H1 (cell line): ENCODE results near the gene KRT83. TPM values are rescaled to one million over a fixed set of nuclear protein-coding genes. Genes with fewer than 3 reads are reported as not detected.

Source experiments
- CTCF ChIA-PET: fragments of 300-600 bp; sonication (Branson Sonifier 250); formaldehyde crosslinking; loops from one replicate; lab custom pipeline; 2021; ENCODE audit not compliant: partially characterized antibody; lab: Charles Lee
- POLR2A ChIA-PET: fragments of 300-600 bp; sonication (Branson Sonifier 250); formaldehyde crosslinking; loops from one replicate; lab custom pipeline; 2021; ENCODE audit warnings: inconsistent platforms; ENCODE audit not compliant: partially characterized antibody; lab: Charles Lee
- DNase-seq, 2 experiments: peaks; one replicate each; pipeline versions ENCODE4 v3.0.0 to v3.0.0-alpha.2; 2010 to 2022; ENCODE audit warnings: low spot score in 2 of 2, low read depth in 1 of 2, mixed read lengths in 1 of 2
- FAIRE-seq: peaks from 2 replicates; lab custom pipeline; 2011; peaks lifted over from hg19 to GRCh38; lab: Jason Lieb, UNC
- H2AFZ ChIP-seq: 2 replicates; pipeline ENCODE4 v1.8.1; 2012; ENCODE audit warnings: low read length, inconsistent platforms
- H2AK5ac ChIP-seq: 2 replicates; pipeline ENCODE4 v1.6.1; 2013; ENCODE audit warnings: low read depth, low read length
- H2BK120ac ChIP-seq: replicated peaks from 2 replicates; pipeline ENCODE3; 2013; ENCODE audit warnings: low read depth, low read length, inconsistent platforms
- H2BK12ac ChIP-seq: 2 replicates; pipeline ENCODE4 v1.6.1; 2013; ENCODE audit warnings: low read depth, low read length
- H2BK15ac ChIP-seq: 2 replicates; pipeline ENCODE4 v1.6.1; 2013; ENCODE audit warnings: low read length
- H2BK20ac ChIP-seq: 2 replicates; pipeline ENCODE4 v1.6.1; 2013; ENCODE audit warnings: low read length
- H2BK5ac ChIP-seq: 2 replicates; pipeline ENCODE4 v1.6.1; 2013; ENCODE audit warnings: low read depth, low read length
- H3K14ac ChIP-seq: 2 replicates; pipeline ENCODE4 v1.6.1; 2013; ENCODE audit warnings: inconsistent platforms; ENCODE audit not compliant: insufficient read length
- H3K18ac ChIP-seq: 2 replicates; pipeline ENCODE4 v1.6.1; 2013; ENCODE audit warnings: low read length; ENCODE audit errors: extremely low read depth
- H3K23ac ChIP-seq: 2 replicates; pipeline ENCODE4 v1.6.1; 2013; ENCODE audit warnings: inconsistent platforms; ENCODE audit not compliant: insufficient read length
- H3K23me2 ChIP-seq: 2 replicates; pipeline ENCODE4 v1.6.1; 2013; ENCODE audit warnings: low read depth, low read length
- H3K27ac ChIP-seq: 2 replicates; pipeline ENCODE4 v1.6.1; 2011; ENCODE audit warnings: low read depth, low read length, inconsistent platforms
- H3K27me3 ChIP-seq, 4 experiments: replicated peaks in 1 of 4; 1 replicate in 1 of 4; 2 replicates in 3 of 4; pipeline versions ENCODE4 v1.6.1 to v1.8.1; 2011 to 2013; ENCODE audit warnings: low read length in 3 of 4, mild to moderate bottlenecking in 3 of 4, inconsistent platforms in 2 of 4, mixed read lengths in 2 of 4, moderate library complexity in 1 of 4; ENCODE audit not compliant: control insufficient read depth in 3 of 4, insufficient read depth in 3 of 4; ENCODE audit errors: extremely low read depth in 1 of 4
- H3K36me3 ChIP-seq, 4 experiments: 2 replicates each; pipeline versions ENCODE4 v1.6.1 to v1.8.1; 2011 to 2013; ENCODE audit warnings: mild to moderate bottlenecking in 4 of 4, low read length in 3 of 4, moderate library complexity in 2 of 4, control low read depth in 1 of 4, inconsistent platforms in 1 of 4; ENCODE audit not compliant: insufficient read depth in 4 of 4, control insufficient read depth in 2 of 4
- H3K4ac ChIP-seq: replicated peaks from 2 replicates; pipeline ENCODE3; 2013; ENCODE audit warnings: low read length, low read depth, mixed read lengths, inconsistent platforms; ENCODE audit not compliant: insufficient read length
- H3K4me1 ChIP-seq, 4 experiments: replicated peaks in 1 of 4; 1 replicate in 1 of 4; 2 replicates in 3 of 4; pipeline versions ENCODE4 v1.6.1 to v1.8.1; 2011 to 2013; ENCODE audit warnings: low read length in 3 of 4, inconsistent platforms in 2 of 4, mixed read lengths in 1 of 4; ENCODE audit not compliant: insufficient read depth in 4 of 4, control insufficient read depth in 3 of 4
- H3K4me2 ChIP-seq, 2 experiments: 2 replicates each; pipeline versions ENCODE4 v1.6.1 to v1.8.1; 2011 to 2013; ENCODE audit warnings: low read depth in 2 of 2, low read length in 2 of 2, control low read depth in 1 of 2, inconsistent platforms in 1 of 2, mild to moderate bottlenecking in 1 of 2; ENCODE audit not compliant: insufficient read depth in 1 of 2
- H3K4me3 ChIP-seq, 4 experiments: fragments of 200-600, 300-600 bp in 1 of 4; sonication (generic), shearing (Covaris generic), sonication (Bioruptor Twin) in 1 of 4; 2 replicates each; pipeline versions ENCODE4 v1.5.1 to v1.8.1; 2011 to 2016; ENCODE audit warnings: low read length in 4 of 4, low read depth in 3 of 4, control low read depth in 2 of 4, inconsistent platforms in 2 of 4, mild to moderate bottlenecking in 2 of 4, mixed read lengths in 1 of 4, moderate library complexity in 1 of 4; ENCODE audit not compliant: insufficient read depth in 2 of 4; ENCODE audit errors: extremely low read depth in 1 of 4
- H3K56ac ChIP-seq: replicated peaks from 2 replicates; pipeline ENCODE3; 2013; ENCODE audit warnings: low read depth, mild to moderate bottlenecking, mixed read lengths, low read length, inconsistent platforms; ENCODE audit not compliant: insufficient read length
- H3K79me1 ChIP-seq: 2 replicates; pipeline ENCODE4 v1.6.1; 2013; ENCODE audit warnings: low read depth, low read length, control low read depth
- H3K79me2 ChIP-seq, 2 experiments: 2 replicates each; pipeline versions ENCODE4 v1.6.1 to v1.8.1; 2012 to 2013; ENCODE audit warnings: low read length in 2 of 2, mild to moderate bottlenecking in 2 of 2, inconsistent platforms in 1 of 2; ENCODE audit not compliant: insufficient read depth in 2 of 2, control insufficient read depth in 1 of 2
- H3K9ac ChIP-seq, 4 experiments: replicated peaks in 1 of 4; 1 replicate in 1 of 4; 2 replicates in 3 of 4; pipeline versions ENCODE4 v1.6.1 to v1.8.1; 2011 to 2013; ENCODE audit warnings: low read depth in 3 of 4, low read length in 3 of 4, control low read depth in 2 of 4, mild to moderate bottlenecking in 2 of 4, moderate library complexity in 2 of 4, inconsistent platforms in 1 of 4; ENCODE audit errors: extremely low read depth in 1 of 4
- H3K9me3 ChIP-seq, 2 experiments: 2 replicates each; pipeline versions ENCODE4 v1.6.1 to v1.8.1; 2012 to 2013; ENCODE audit warnings: mild to moderate bottlenecking in 2 of 2, moderate library complexity in 2 of 2, control low read depth in 1 of 2, inconsistent platforms in 1 of 2, low read depth in 1 of 2, low read length in 1 of 2, mixed read lengths in 1 of 2; ENCODE audit not compliant: insufficient read depth in 2 of 2
- H4K20me1 ChIP-seq, 2 experiments: replicated peaks in 1 of 2; 2 replicates each; pipeline versions ENCODE3 to v1.8.1; 2011 to 2013; ENCODE audit warnings: inconsistent platforms in 2 of 2, low read length in 2 of 2, mild to moderate bottlenecking in 1 of 2; ENCODE audit not compliant: insufficient read depth in 2 of 2, control insufficient read depth in 1 of 2
- H4K5ac ChIP-seq: 2 replicates; pipeline ENCODE4 v1.6.1; 2013; ENCODE audit warnings: low read length, low read depth, mixed read lengths, inconsistent platforms; ENCODE audit not compliant: insufficient read length
- H4K8ac ChIP-seq: 2 replicates; pipeline ENCODE4 v1.8.0; 2013; ENCODE audit warnings: mild to moderate bottlenecking, moderate library complexity, low read length, inconsistent platforms; ENCODE audit not compliant: insufficient read depth; ENCODE audit errors: extremely low read depth
- H4K91ac ChIP-seq: replicated peaks from 2 replicates; pipeline ENCODE3; 2013; ENCODE audit warnings: low read length, mixed read lengths, inconsistent platforms; ENCODE audit not compliant: insufficient read length
- ATF2 ChIP-seq: IDR thresholded peaks from 2 replicates; pipeline ENCODE4 v1.6.1; 2012; ENCODE audit warnings: low read length, inconsistent platforms
- CREB1 ChIP-seq: IDR thresholded peaks from 2 replicates; pipeline ENCODE4 v1.6.1; 2012; ENCODE audit warnings: inconsistent platforms
- MAFK ChIP-seq: IDR thresholded peaks from 2 replicates; pipeline ENCODE4 v1.6.1; 2012; ENCODE audit warnings: low read depth, mild to moderate bottlenecking, improper control_type of control experiment, low read length
- NRF1 ChIP-seq: IDR thresholded peaks from 2 replicates; pipeline ENCODE4 v1.6.1; 2011; ENCODE audit warnings: mild to moderate bottlenecking, low read depth, low read length, improper control_type of control experiment
- SP1 ChIP-seq: IDR thresholded peaks from 2 replicates; pipeline ENCODE4 v1.6.1; 2011; ENCODE audit warnings: low read depth, low read length
- TEAD4 ChIP-seq: IDR thresholded peaks from 2 replicates; pipeline ENCODE4 v1.6.1; 2012; ENCODE audit warnings: low read depth, low read length, inconsistent platforms, mixed read lengths
- WGBS, 2 experiments: shearing (Covaris generic) in 1 of 2; methylation state at CpG; one replicate each; pipeline versions ENCODE4 v1.1.6 to v1.1.7; 2013 to 2015; ENCODE audit warnings: low lambda C conversion rate in 2 of 2, mixed read lengths in 2 of 2, inconsistent platforms in 1 of 2, low coverage in 1 of 2, missing lambda C conversion rate in 1 of 2; ENCODE audit not compliant: insufficient replicate concordance in 2 of 2, insufficient coverage in 1 of 2, insufficient read length in 1 of 2; ENCODE audit errors: extremely low coverage in 1 of 2, missing lambda C conversion rate in 1 of 2; 5-methylcytosine and 5-hydroxymethylcytosine counted together
- polyA plus RNA-seq, 7 experiments: library from polyadenylated mRNA; depleted of rRNA in 3 of 7; stranded (reverse) in 5 of 7; unstranded in 2 of 7; fragments of >200 nt in 5 of 7; fragments of 200-250 nt in 2 of 7; gene quantifications; 1 replicate in 5 of 7; 2 replicates in 1 of 7; 4 replicates in 1 of 7; pipeline versions ENCODE4 v1.2.1 to v1.2.3, GENCODE V29; 2011 to 2013; ENCODE audit warnings: missing spikeins in 2 of 7, mixed read lengths in 2 of 7
- total RNA-seq: library from RNA; stranded (reverse); fragmentation: NEBNext Ultra II Directional; extraction: Animal tissue kit (Norgen Biotek cat#: 25700); gene quantifications from 2 replicates; pipeline ENCODE4 v1.2.1, GENCODE V29; 2021

Gene KRT83
- total and polyA plus RNA-seq, 2 of the 8 experiments (the other 6 are each of a cell fraction or from before 2014, with no cell fraction given): not detected

GRCh38 chr12:52358575-52359350 is 37.6 kb upstream of the KRT83 start:
- Histone ChIP-seq H3K79me1 (no peaks in the 10 kb centered on the region), H3K18ac (no peak overlapping the region), H3K27ac (no peak overlapping the region), H4K91ac (no peak overlapping the region), H3K23me2 (no peaks in the 10 kb centered on the region), H4K20me1 (no peaks in the 10 kb centered on the region), H3K14ac (no peak overlapping the region), H3K4me3 (no peak overlapping the region), H3K4me2 (no peak overlapping the region), H3K23ac (no peak overlapping the region), H3K4me1 (no peaks in the 10 kb centered on the region), H2BK12ac (0 out of 2 replicates have a peak overlapping the region, but pooled peaks have one; percentile 27), H2AK5ac (no peak overlapping the region), H3K27me3 (no peaks in the 10 kb centered on the region), H4K8ac (no peak overlapping the region; the same call in 1 of the 2 replicates), H3K79me2 (no peaks in the 10 kb centered on the region), H2BK120ac (no peak overlapping the region), H2AFZ (no peak overlapping the region), H2BK20ac (no peak overlapping the region), H3K56ac (no peak overlapping the region), H2BK5ac (no peak overlapping the region), H4K5ac (no peak overlapping the region), H2BK15ac (no peak overlapping the region), H3K9ac (no peak overlapping the region), H3K4ac (no peak overlapping the region), H3K36me3 (no peaks in the 10 kb centered on the region), H3K9me3 (no peaks in the 10 kb centered on the region; a peak in 1 of 4 replicates)
- WGBS, 2 experiments: 85% methylated on average over 5 of the region's 5 CpGs; no CpG with 5 or more reads in 1 of the 2 experiments
- ChIA-PET POLR2A (no interaction called here), CTCF (interaction anchor here (0.8 to 4.3 kb wide), 19 partner anchors 9 to 526 kb away, joined by 3 to 23 read pairs (median 3); partner anchors contain the start of gene KRT85)
- FAIRE-seq (no peak), DNase-seq (no peak)
- TF ChIP-seq NRF1 (no peak), TEAD4 (no peak), SP1 (no peak), MAFK (no peak), CREB1 (no peak), ATF2 (no peak)
